Cardiac septum (tissue), 1 donor: ENCODE data around the gene PNKP. TPM values are rescaled to one million over a fixed set of nuclear protein-coding genes. Genes with fewer than 3 reads are reported as not detected.

Experiments used
- DNase-seq: peaks from one replicate; pipeline ENCODE4 v3.0.0-alpha.2; 2020; ENCODE audit warnings: low spot score
- intact Hi-C: fragments of 100-400 bp; cut with DNase I; formaldehyde crosslinking; loops from one replicate; pipeline ENCODE4 v1.14.0; 2022
- microRNA-seq: library from miRNA; unstranded; fragments of <30 nt; microRNA quantifications from one replicate; pipeline ENCODE4 v1.2.0, GENCODE V29; 2020
- total RNA-seq: library from RNA; stranded (reverse); fragmentation: NEBNext Ultra II Directional; extraction: Animal tissue kit (Norgen Biotek cat#: 25700); gene quantifications from one replicate; pipeline ENCODE4 v1.2.1, GENCODE V29; 2021
- donor health status: DM: no; HTN: no; CAD: no.

The PNKP gene
- total RNA-seq, 1 donor from 2014 or later: 49.5 TPM

DNA sequence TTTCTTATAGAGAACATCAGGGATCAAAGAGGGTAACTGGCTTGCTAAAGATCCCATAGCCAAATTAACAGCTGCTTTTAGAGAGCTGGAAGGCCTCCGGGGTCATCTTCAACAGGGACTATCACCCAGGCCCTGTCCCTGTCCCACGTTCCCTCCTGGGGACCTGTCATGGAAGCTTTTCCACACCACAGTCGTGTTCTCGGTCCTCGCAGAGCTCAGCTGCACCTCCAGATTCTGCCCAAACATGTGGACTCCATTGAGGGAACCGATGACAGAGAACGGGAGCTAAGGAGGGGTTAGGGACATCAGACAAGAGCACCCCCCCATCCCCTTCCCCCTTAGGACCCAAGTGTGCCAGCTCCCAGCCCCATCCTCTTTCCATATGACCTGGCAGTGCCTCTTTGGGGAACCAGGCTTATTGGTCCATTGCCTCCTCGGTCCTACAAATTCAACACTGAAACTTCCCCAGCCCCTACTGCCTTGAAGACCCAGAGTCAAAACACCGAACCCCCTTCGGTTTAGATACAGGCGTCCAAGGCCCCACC lies 54.9 kb downstream of the PNKP start:
- no peak for DNase-seq
- intact Hi-C loops: loop anchor here (2.0 to 5.0 kb wide), 3 partner anchors 38 to 55 kb away; partner anchors contain the start of genes AP2A1, PNKP and PTOV1

GRCh38 chr19:49811328-49811727 lies 56.0 kb downstream of the PNKP start:
- intact Hi-C loops: loop anchor here (5.0 kb wide), 2 partner anchors 44 to 56 kb away; partner anchors contain the start of genes AP2A1 and PNKP
- no peak for DNase-seq

Small RNA genes lying within 50 kb of the gene (microRNA-seq; reads per million reads assigned to microRNA genes)
- gene MIR4749 (not detected), gene MIR4750 (2.2 reads per million), gene MIR6800 (not detected)

Other genes starting within 250 kb of the PNKP start
- gene RRAS, start 227.4 kb downstream of the PNKP start, total RNA-seq: 171 TPM
- 53.1 TPM for gene SCAF1, start 225.4 kb downstream of the PNKP start, total RNA-seq
- 33.7 TPM for gene IRF3, start 201.7 kb downstream of the PNKP start, total RNA-seq
- gene BCL2L12, start 201.6 kb downstream of the PNKP start, total RNA-seq: 8.9 TPM
- 124 TPM for gene PRMT1, start 190.3 kb downstream of the PNKP start, total RNA-seq
- 0.19 TPM for gene ADM5, start 178.0 kb downstream of the PNKP start, total RNA-seq
- 3.1 TPM for gene CPT1C, start 176.5 kb downstream of the PNKP start, total RNA-seq
- 0.24 TPM for gene TSKS, start 104.3 kb downstream of the PNKP start, total RNA-seq
- 63.9 TPM for gene AP2A1, start 100.6 kb downstream of the PNKP start, total RNA-seq
- gene FUZ, start 54.3 kb downstream of the PNKP start, total RNA-seq: 13.7 TPM
- gene MED25, start 49.3 kb downstream of the PNKP start, total RNA-seq: 33.0 TPM
- gene PTOV1, start 16.4 kb downstream of the PNKP start, total RNA-seq: 95.8 TPM
- gene AKT1S1, start 9.8 kb upstream of the PNKP start, total RNA-seq: 35.8 TPM
- 48.0 TPM for gene TBC1D17, start 10.1 kb upstream of the PNKP start, total RNA-seq
- 1.2 TPM for gene IL4I1, start 29.3 kb upstream of the PNKP start, total RNA-seq
- 10.6 TPM for gene ATF5, start 61.6 kb upstream of the PNKP start, total RNA-seq
- gene NUP62, start 61.9 kb upstream of the PNKP start, total RNA-seq: 26.8 TPM
- gene SIGLEC11, start 93.6 kb upstream of the PNKP start, total RNA-seq: 0.27 TPM
- gene VRK3, start 157.8 kb upstream of the PNKP start, total RNA-seq: 22.1 TPM
- 3.5 TPM for gene ZNF473, start 158.4 kb upstream of the PNKP start, total RNA-seq